ENCODE results near the gene MDFI. TPM values are rescaled to one million over a fixed set of nuclear protein-coding genes. Genes with fewer than 3 reads are reported as not detected.

MDFI gene
- total and polyA plus RNA-seq, 4 donors: 0.13 to 22.3 (median 7.4) TPM

DNA sequence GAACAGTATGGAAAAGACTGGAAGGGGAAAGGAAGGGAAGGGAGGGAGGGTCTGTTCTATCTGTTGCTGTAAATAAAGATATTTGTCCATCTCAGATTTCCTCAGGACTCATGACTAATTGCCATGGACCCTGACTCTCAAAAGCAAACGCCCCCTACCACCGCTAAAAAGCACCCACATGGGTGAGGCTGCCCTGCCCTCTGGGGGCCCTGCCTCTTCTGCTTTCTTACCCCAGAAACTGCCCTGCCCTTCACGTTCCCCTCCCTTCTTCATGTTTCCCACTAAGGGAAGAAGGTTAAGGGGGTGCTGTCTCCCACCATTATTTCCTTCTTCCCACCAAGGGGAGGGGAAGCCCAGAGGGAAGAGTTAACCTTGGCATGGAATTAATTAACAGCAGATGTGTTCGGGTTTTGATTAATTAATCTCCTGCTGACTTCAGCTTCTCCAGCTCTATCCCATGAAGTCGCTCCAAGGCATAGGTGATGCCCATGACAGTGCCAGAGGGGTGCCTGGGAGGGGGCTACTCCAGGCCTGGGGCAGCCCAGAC is 16.0 kb downstream of the MDFI start:
- ATAC-seq (ENCODE audit: low FRiP score): no peak
- H3K9me3 ChIP-seq (ENCODE audit: control insufficient read depth, low read length): no peaks in the 10 kb centered on the region
- peak; percentile 4 to 33 for DNase-seq
- H3K4me1 ChIP-seq (ENCODE audit: control insufficient read depth in 1 of 2, insufficient read depth in 2 of 2, low read length in 2 of 2): no peaks in the 10 kb centered on the region
- whole genome bisulfite sequencing, 2 donors: 88 to 90% methylated on average over 5 of the region's 5 CpGs
- intact Hi-C loops (cut with DNase I): no loop called here
- H3K27ac ChIP-seq (ENCODE audit: low read depth in 1 of 2, low read length in 2 of 2): no peak overlapping the region
- no peak overlapping the region for H3K4me3 ChIP-seq (ENCODE audit: low read length in 2 of 2)
- no peaks in the 10 kb centered on the region for H3K36me3 ChIP-seq (ENCODE audit: control insufficient read depth in 1 of 2, insufficient read depth in 2 of 2, low read length in 1 of 2)
- H3K27me3 ChIP-seq (ENCODE audit: control insufficient read depth in 1 of 2, insufficient read depth in 2 of 2, low read length in 1 of 2): no peaks in the 10 kb centered on the region

- H3K36me3 ChIP-seq (ENCODE audit: control insufficient read depth in 1 of 2, insufficient read depth in 2 of 2, low read length in 1 of 2): no peaks in the 10 kb centered on the region
- DNase-seq (peak; percentile 32 to 51), ATAC-seq (ENCODE audit: low FRiP score) (no peak)
- H3K27ac ChIP-seq (ENCODE audit: low read depth in 1 of 2, low read length in 2 of 2): no peak overlapping the region
- no peaks in the 10 kb centered on the region for H3K9me3 ChIP-seq (ENCODE audit: control insufficient read depth, low read length)
- 91 to 94% methylated on average over 8 of the region's 8 CpGs for WGBS, 2 donors
- no peaks in the 10 kb centered on the region for H3K4me1 ChIP-seq (ENCODE audit: control insufficient read depth in 1 of 2, insufficient read depth in 2 of 2, low read length in 2 of 2)
- intact Hi-C loops (cut with DNase I): no loop called here
- no peak overlapping the region for H3K4me3 ChIP-seq (ENCODE audit: low read length in 2 of 2)
- H3K27me3 ChIP-seq (ENCODE audit: control insufficient read depth in 1 of 2, insufficient read depth in 2 of 2, low read length in 1 of 2): no peaks in the 10 kb centered on the region
These were observed 16.5 kb downstream of the MDFI start for GRCh38 chr6:41654698-41655151.

GRCh38 chr6:41655176-41655575 is 16.9 kb downstream of the MDFI start:
- 92 to 93% methylated on average over 8 of the region's 8 CpGs for WGBS, 2 donors
- peak in 1 of 2 donors; percentile 21 for DNase-seq
- no peaks in the 10 kb centered on the region for H3K9me3 ChIP-seq (ENCODE audit: control insufficient read depth, low read length)
- no peaks in the 10 kb centered on the region for H3K36me3 ChIP-seq (ENCODE audit: control insufficient read depth in 1 of 2, insufficient read depth in 2 of 2, low read length in 1 of 2)
- H3K4me1 ChIP-seq (ENCODE audit: control insufficient read depth in 1 of 2, insufficient read depth in 2 of 2, low read length in 2 of 2): no peaks in the 10 kb centered on the region
- no peak for ATAC-seq (ENCODE audit: low FRiP score)
- H3K4me3 ChIP-seq (ENCODE audit: low read length in 2 of 2): no peak overlapping the region
- no peaks in the 10 kb centered on the region for H3K27me3 ChIP-seq (ENCODE audit: control insufficient read depth in 1 of 2, insufficient read depth in 2 of 2, low read length in 1 of 2)
- no peak overlapping the region for H3K27ac ChIP-seq (ENCODE audit: low read depth in 1 of 2, low read length in 2 of 2)
- intact Hi-C loops (cut with DNase I): no loop called here

DNA sequence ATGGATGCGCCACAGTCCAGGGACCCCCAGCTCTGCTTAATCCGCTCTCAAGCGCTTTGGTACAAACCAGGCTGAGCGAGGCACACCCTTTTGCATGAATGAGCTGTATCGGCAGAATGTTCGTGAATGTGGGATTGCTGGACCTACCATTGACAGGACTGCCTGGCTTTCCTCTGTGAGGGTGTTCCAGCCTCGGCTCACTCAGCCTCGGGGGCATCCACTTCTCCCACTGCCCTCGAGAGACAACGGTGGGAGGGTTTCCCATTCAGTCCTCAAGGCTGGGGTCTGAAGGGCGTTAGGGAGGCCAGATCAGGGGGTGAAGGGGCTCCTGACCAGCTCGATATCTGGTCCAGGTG is 17.4 kb downstream of the MDFI start:
- intact Hi-C loops (cut with DNase I): no loop called here
- H3K4me1 ChIP-seq (ENCODE audit: control insufficient read depth in 1 of 2, insufficient read depth in 2 of 2, low read length in 2 of 2): no peaks in the 10 kb centered on the region
- H3K27ac ChIP-seq (ENCODE audit: low read depth in 1 of 2, low read length in 2 of 2): no peak overlapping the region
- H3K27me3 ChIP-seq (ENCODE audit: control insufficient read depth in 1 of 2, insufficient read depth in 2 of 2, low read length in 1 of 2): no peaks in the 10 kb centered on the region
- peak; percentile 4 to 43 for DNase-seq
- H3K9me3 ChIP-seq (ENCODE audit: control insufficient read depth, low read length): no peaks in the 10 kb centered on the region
- no peak overlapping the region for H3K4me3 ChIP-seq (ENCODE audit: low read length in 2 of 2)
- no peaks in the 10 kb centered on the region for H3K36me3 ChIP-seq (ENCODE audit: control insufficient read depth in 1 of 2, insufficient read depth in 2 of 2, low read length in 1 of 2)
- no peak for ATAC-seq (ENCODE audit: low FRiP score)
- WGBS, 2 donors: 73 to 81% methylated on average over 12 of the region's 12 CpGs

- ATAC-seq (ENCODE audit: low FRiP score): no peak
- Histone ChIP-seq H3K36me3 (ENCODE audit: control insufficient read depth in 1 of 2, insufficient read depth in 2 of 2, low read length in 1 of 2) (no peaks in the 10 kb centered on the region), H3K4me3 (ENCODE audit: low read length in 2 of 2) (no peak overlapping the region), H3K27me3 (ENCODE audit: control insufficient read depth in 1 of 2, insufficient read depth in 2 of 2, low read length in 1 of 2) (no peaks in the 10 kb centered on the region), H3K27ac (ENCODE audit: low read depth in 1 of 2, low read length in 2 of 2) (no peak overlapping the region), H3K9me3 (ENCODE audit: control insufficient read depth, low read length) (no peaks in the 10 kb centered on the region), H3K4me1 (ENCODE audit: control insufficient read depth in 1 of 2, insufficient read depth in 2 of 2, low read length in 2 of 2) (no peaks in the 10 kb centered on the region)
- 60 to 64% methylated on average over 14 of the region's 14 CpGs for WGBS, 2 donors
- peak; percentile 34 to 40 for DNase-seq
- intact Hi-C loops (cut with DNase I): no loop called here
These were observed 17.9 kb downstream of the MDFI start for GRCh38 chr6:41656002-41656691.

DNA sequence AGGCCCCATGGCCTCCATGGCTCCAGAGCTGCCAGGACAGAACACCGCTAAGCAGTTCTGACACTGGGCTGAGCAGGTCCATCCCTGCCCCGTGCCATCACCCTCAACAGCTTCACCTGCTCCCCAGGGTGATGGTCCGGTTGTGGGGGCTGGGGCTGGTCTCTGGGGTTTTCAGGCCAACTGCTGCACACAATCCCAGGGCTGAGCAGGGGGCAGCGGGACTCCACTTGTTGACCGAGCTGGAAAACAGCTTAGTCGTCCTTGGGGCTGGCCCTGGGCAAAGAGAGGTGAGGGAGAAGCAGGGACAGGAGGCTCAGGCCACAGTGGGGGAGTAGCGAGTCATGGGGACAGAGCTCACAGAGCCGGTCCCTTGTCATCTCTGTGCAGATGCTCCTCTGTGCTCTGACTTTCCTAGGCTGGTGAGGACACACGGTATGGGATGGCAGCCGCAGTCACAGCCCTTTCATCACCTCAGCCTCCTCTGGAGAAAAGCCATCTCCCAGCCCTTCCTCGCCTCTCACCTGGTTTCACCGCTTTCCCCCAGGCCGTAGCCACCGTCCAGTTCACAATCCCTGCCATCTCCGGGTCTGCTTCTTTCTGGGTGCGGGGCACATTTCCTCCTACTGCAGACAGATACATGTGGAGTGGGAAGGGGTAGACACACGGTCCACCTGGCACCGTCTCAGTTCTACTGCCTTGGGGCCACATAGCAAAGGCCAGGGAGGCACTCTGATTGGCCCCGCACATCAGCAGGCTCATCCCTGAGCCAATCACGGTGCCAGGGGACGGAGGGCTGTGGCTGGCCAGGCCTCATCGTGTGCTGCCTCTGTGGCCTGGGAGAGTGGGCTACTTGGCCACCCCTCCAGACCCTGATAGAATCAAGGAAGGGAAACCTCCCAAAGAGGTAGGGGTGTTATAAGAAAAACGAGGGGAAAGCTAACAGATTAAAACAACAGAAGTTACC is 19.1 kb downstream of the MDFI start:
- no peaks in the 10 kb centered on the region for H3K4me1 ChIP-seq (ENCODE audit: control insufficient read depth in 1 of 2, insufficient read depth in 2 of 2, low read length in 2 of 2)
- peak; percentile 27 to 50 for DNase-seq
- no peak for ATAC-seq (ENCODE audit: low FRiP score)
- no peaks in the 10 kb centered on the region for H3K27me3 ChIP-seq (ENCODE audit: control insufficient read depth in 1 of 2, insufficient read depth in 2 of 2, low read length in 1 of 2)
- intact Hi-C loops (cut with DNase I): no loop called here
- no peaks in the 10 kb centered on the region for H3K9me3 ChIP-seq (ENCODE audit: control insufficient read depth, low read length)
- no peak overlapping the region for H3K27ac ChIP-seq (ENCODE audit: low read depth in 1 of 2, low read length in 2 of 2)
- H3K36me3 ChIP-seq (ENCODE audit: control insufficient read depth in 1 of 2, insufficient read depth in 2 of 2, low read length in 1 of 2): no peaks in the 10 kb centered on the region
- H3K4me3 ChIP-seq (ENCODE audit: low read length in 2 of 2): no peak overlapping the region
- 87 to 95% methylated on average over 23 of the region's 23 CpGs for WGBS, 2 donors

DNA sequence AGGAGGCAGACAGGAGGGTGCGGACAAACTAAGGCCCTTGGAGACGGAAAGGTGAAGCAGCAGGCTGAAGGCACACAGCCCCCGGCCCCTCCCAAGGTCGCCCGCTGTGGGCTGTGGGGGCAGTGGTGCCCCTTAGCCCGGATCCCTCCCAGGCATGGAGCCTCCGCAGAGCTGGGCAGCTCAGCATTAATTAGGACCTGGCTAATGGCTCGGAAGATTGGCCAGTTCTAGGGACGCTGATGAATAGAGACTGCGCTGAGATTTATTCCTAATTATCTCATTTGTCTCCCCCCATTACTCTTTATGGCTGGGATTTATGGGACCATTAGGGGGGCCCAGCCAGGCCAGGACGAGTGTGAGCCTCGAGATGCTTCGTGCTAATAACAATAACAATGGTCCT is 20.4 kb downstream of the MDFI start:
- H3K36me3 ChIP-seq (ENCODE audit: control insufficient read depth in 1 of 2, insufficient read depth in 2 of 2, low read length in 1 of 2): no peaks in the 10 kb centered on the region
- H3K27me3 ChIP-seq (ENCODE audit: control insufficient read depth in 1 of 2, insufficient read depth in 2 of 2, low read length in 1 of 2): no peaks in the 10 kb centered on the region
- intact Hi-C loops (cut with DNase I): no loop called here
- no peaks in the 10 kb centered on the region for H3K4me1 ChIP-seq (ENCODE audit: control insufficient read depth in 1 of 2, insufficient read depth in 2 of 2, low read length in 2 of 2)
- peak; percentile 17 to 45 for DNase-seq
- 92 to 94% methylated on average over 13 of the region's 13 CpGs for WGBS, 2 donors
- H3K4me3 ChIP-seq (ENCODE audit: low read length in 2 of 2): no peak overlapping the region
- no peaks in the 10 kb centered on the region for H3K9me3 ChIP-seq (ENCODE audit: control insufficient read depth, low read length)
- ATAC-seq (ENCODE audit: low FRiP score): no peak
- H3K27ac ChIP-seq (ENCODE audit: low read depth in 1 of 2, low read length in 2 of 2): no peak overlapping the region

GRCh38 chr6:41659935-41660334 is 21.7 kb downstream of the MDFI start:
- H3K9me3 ChIP-seq (ENCODE audit: control insufficient read depth, low read length): no peaks in the 10 kb centered on the region
- no peaks in the 10 kb centered on the region for H3K4me1 ChIP-seq (ENCODE audit: control insufficient read depth in 1 of 2, insufficient read depth in 2 of 2, low read length in 2 of 2)
- no peaks in the 10 kb centered on the region for H3K27me3 ChIP-seq (ENCODE audit: control insufficient read depth in 1 of 2, insufficient read depth in 2 of 2, low read length in 1 of 2)
- 60 to 70% methylated on average over 7 of the region's 7 CpGs for WGBS, 2 donors
- peak; percentile 14 to 46 for DNase-seq
- no peak for ATAC-seq (ENCODE audit: low FRiP score)
- H3K4me3 ChIP-seq (ENCODE audit: low read length in 2 of 2): no peak overlapping the region
- intact Hi-C loops (cut with DNase I): no loop called here
- H3K36me3 ChIP-seq (ENCODE audit: control insufficient read depth in 1 of 2, insufficient read depth in 2 of 2, low read length in 1 of 2): no peaks in the 10 kb centered on the region
- H3K27ac ChIP-seq (ENCODE audit: low read depth in 1 of 2, low read length in 2 of 2): no peak overlapping the region
